ENCODE data around the gene ARHGEF3.

- TF ChIP-seq POLR2A (IDR thresholded peaks at IDR 0.05) (no peak), CTCF (IDR thresholded peaks at IDR 0.05) (no peak)
Observed at GRCh38 chr3:56837196-56837955, 35.6 kb upstream of the ARHGEF3 start.
